Measurements from ENCODE around the gene CA9. TPM values are rescaled to one million over a fixed set of nuclear protein-coding genes. Genes with fewer than 3 reads are reported as not detected.
A peak's percentile ranks its signal among the peaks of the same experiment; 100 is the strongest.

CA9 gene
- total RNA-seq, 1 donor from 2014 or later: 0.04 TPM

DNA sequence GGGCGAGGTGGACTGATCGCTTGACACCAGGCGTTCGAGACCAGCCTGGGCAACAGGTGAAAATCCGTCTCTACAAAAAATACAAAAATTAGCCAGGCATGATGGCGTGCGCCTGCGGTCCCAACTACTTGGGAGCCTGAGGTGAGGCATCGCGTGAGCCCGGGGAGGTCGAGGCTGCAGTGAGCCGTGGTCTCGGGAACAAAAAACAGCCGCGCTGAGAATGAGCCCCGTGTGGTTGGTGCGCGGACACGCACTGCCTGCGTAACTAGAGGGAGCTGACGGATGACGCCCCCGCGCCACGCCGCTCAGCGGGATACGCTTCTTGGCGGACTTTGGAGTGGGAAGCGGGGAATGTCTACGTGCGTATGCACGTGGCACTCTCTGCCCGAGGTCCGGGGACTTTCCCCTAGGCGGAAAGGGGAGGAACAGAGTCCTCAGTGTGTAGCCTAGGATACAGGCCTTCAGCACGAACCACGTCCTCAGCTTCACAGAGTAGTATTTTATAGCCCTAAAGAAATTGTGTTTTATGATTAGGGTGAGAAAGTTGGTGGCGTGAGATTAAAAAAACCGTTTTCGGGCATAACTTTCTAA is 16.1 kb upstream of the CA9 start, which contains the start of gene RMRP:
Gene RMRP, minus strand, starts transcription at position 474 of the 591 bp plus-strand sequence.
- TF ChIP-seq, protein P1, sequence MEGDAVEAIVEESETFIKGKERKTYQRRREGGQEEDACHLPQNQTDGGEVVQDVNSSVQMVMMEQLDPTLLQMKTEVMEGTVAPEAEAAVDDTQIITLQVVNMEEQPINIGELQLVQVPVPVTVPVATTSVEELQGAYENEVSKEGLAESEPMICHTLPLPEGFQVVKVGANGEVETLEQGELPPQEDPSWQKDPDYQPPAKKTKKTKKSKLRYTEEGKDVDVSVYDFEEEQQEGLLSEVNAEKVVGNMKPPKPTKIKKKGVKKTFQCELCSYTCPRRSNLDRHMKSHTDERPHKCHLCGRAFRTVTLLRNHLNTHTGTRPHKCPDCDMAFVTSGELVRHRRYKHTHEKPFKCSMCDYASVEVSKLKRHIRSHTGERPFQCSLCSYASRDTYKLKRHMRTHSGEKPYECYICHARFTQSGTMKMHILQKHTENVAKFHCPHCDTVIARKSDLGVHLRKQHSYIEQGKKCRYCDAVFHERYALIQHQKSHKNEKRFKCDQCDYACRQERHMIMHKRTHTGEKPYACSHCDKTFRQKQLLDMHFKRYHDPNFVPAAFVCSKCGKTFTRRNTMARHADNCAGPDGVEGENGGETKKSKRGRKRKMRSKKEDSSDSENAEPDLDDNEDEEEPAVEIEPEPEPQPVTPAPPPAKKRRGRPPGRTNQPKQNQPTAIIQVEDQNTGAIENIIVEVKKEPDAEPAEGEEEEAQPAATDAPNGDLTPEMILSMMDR (IDR thresholded peaks at IDR 0.05; ENCODE audit: insufficient read depth, low read length, poor library complexity, severe bottlenecking): peak; percentile 15
- Histone ChIP-seq H3K27me3 (ENCODE audit: control insufficient read depth, insufficient read depth, low read length) (no peaks in the 10 kb centered on the region), H3K36me3 (ENCODE audit: control insufficient read depth, insufficient read depth, low read length) (peaks cover 2% of the 10 kb centered on the region), H3K4me3 (ENCODE audit: low read depth, low read length) (peak within 1 kb of the TSS; percentile 68)
- DNase-seq (ENCODE audit: low read depth): peak; percentile 99

GRCh38 chr9:35658137-35658967 is 15.4 kb upstream of the CA9 start, which contains the start of gene CCDC107:
TSS of gene CCDC107 (plus strand) at chr9:35658292. CDS start at chr9:35658380, 88 bp downstream.
- Histone ChIP-seq H3K4me3 (ENCODE audit: low read depth, low read length) (peak within 1 kb of the TSS; percentile 68), H3K36me3 (ENCODE audit: control insufficient read depth, insufficient read depth, low read length) (peaks cover 2% of the 10 kb centered on the region), H3K27me3 (ENCODE audit: control insufficient read depth, insufficient read depth, low read length) (no peaks in the 10 kb centered on the region)
- TF ChIP-seq, protein P1 (IDR thresholded peaks at IDR 0.05; ENCODE audit: insufficient read depth, low read length, poor library complexity, severe bottlenecking): peak; percentile 75
- DNase-seq (ENCODE audit: low read depth): no peak

- TF ChIP-seq, protein P1 (IDR thresholded peaks at IDR 0.05; ENCODE audit: insufficient read depth, low read length, poor library complexity, severe bottlenecking): no peak
- Histone ChIP-seq H3K36me3 (ENCODE audit: control insufficient read depth, insufficient read depth, low read length) (peaks cover 2% of the 10 kb centered on the region), H3K4me3 (ENCODE audit: low read depth, low read length) (peak overlapping the region; percentile 68), H3K27me3 (ENCODE audit: control insufficient read depth, insufficient read depth, low read length) (no peaks in the 10 kb centered on the region)
- no peak for DNase-seq (ENCODE audit: low read depth)
Observed at GRCh38 chr9:35658968-35659220, 14.8 kb upstream of the CA9 start.

DNA sequence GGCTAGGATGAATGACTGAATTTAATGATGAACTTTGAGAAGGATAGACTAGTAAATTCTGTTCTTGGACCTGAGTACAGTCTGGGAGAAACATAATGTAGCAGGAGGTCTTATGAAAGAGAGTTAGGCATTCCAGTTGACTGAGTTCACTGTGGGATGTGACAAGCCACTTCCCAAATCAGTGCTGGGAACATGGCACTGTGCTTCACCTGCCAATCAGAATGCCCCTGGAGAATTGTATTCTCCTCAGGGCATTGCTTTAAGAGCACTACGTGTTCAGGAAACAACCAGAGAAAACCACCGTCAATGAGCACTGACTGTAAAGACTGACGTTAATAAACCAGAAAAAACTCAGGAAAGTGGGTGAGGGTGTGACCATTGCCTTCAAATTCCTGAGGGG is 14.4 kb upstream of the CA9 start:
- TF ChIP-seq, protein P1 (IDR thresholded peaks at IDR 0.05; ENCODE audit: insufficient read depth, low read length, poor library complexity, severe bottlenecking): no peak
- H3K27me3 ChIP-seq (ENCODE audit: control insufficient read depth, insufficient read depth, low read length): no peaks in the 10 kb centered on the region
- H3K4me3 ChIP-seq (ENCODE audit: low read depth, low read length): peak overlapping the region; percentile 68

DNA sequence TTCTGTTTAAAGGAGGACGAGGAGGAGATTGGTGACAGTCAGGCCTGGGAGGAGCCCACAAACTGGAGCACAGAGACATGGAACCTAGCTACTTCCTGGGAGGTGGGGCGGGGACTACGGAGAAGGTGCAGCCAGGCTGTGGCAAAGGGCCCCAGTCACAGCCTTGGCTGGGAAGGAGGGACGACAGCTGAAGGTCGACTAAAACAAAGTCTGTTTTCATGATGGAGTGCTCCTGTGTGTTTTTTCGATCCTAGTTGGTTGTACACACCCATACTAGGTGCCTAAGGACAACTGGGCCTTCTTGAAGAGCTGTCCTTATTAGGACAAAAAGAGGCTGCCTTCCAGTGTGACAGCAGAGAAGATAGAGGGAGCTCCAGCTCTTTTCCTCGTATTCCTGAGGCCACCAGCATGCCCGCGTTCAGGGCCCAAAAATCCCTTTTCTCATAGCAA is 12.7 kb upstream of the CA9 start:
- no peak for DNase-seq (ENCODE audit: low read depth)
- TF ChIP-seq, protein P1 (IDR thresholded peaks at IDR 0.05; ENCODE audit: insufficient read depth, low read length, poor library complexity, severe bottlenecking): peak; percentile 51
- peaks cover 2% of the 10 kb centered on the region for H3K36me3 ChIP-seq (ENCODE audit: control insufficient read depth, insufficient read depth, low read length)

More for the DNA sequence above, 14.4 kb upstream of the CA9 start:
- H3K36me3 ChIP-seq (ENCODE audit: control insufficient read depth, insufficient read depth, low read length): peaks cover 2% of the 10 kb centered on the region
- DNase-seq (ENCODE audit: low read depth): no peak

More for the DNA sequence above, 12.7 kb upstream of the CA9 start:
- no peaks in the 10 kb centered on the region for H3K27me3 ChIP-seq (ENCODE audit: control insufficient read depth, insufficient read depth, low read length)
- H3K4me3 ChIP-seq (ENCODE audit: low read depth, low read length): no peak overlapping the region

Data from kidney epithelial cell (primary cell).